ENCODE data around the gene ANKRD33B. TPM values are rescaled to one million over a fixed set of nuclear protein-coding genes. Genes with fewer than 3 reads are reported as not detected.

ANKRD33B gene
- total RNA-seq, 4 donors from 2014 or later, result 4.4 to 17.2 (median 5.9) TPM

DNA sequence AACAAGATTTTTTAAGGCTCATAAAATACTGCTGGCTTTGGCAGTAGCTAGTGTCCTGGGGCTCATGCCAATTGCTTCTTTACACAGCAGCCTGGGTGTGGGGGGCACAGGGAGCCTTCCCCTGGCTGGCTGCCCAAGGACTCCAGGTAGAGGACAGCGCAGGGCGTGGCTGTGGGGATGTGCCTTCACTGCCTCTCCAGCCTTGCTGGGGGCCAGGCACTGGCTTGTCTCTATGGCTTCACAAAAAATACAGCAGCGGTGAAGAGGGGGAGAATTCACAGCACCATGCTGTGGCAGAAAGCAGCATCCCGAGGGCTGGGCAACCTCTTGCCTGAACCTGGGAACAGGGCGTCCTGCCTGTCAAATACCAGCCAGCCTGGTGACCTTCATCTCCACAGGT, 139.8 kb downstream of the ANKRD33B start:
- 94% methylated on average over 3 of the region's 5 CpGs; no CpG with 5 or more reads in 1 of the 2 donors for WGBS, 2 donors (ENCODE audit: low coverage in 1 of 2)
- Histone ChIP-seq H3K4me1 (peaks cover 0 to 39% (median 0%) of the 10 kb centered on the region in 3 donors), H3K27ac (no peak overlapping the region), H3K9me3 (no peaks in the 10 kb centered on the region), H3K4me3 (no peak overlapping the region), H3K27me3 (no peaks in the 10 kb centered on the region), H3K36me3 (no peaks in the 10 kb centered on the region)
- ATAC-seq, result no peak
- TF ChIP-seq, protein P1, sequence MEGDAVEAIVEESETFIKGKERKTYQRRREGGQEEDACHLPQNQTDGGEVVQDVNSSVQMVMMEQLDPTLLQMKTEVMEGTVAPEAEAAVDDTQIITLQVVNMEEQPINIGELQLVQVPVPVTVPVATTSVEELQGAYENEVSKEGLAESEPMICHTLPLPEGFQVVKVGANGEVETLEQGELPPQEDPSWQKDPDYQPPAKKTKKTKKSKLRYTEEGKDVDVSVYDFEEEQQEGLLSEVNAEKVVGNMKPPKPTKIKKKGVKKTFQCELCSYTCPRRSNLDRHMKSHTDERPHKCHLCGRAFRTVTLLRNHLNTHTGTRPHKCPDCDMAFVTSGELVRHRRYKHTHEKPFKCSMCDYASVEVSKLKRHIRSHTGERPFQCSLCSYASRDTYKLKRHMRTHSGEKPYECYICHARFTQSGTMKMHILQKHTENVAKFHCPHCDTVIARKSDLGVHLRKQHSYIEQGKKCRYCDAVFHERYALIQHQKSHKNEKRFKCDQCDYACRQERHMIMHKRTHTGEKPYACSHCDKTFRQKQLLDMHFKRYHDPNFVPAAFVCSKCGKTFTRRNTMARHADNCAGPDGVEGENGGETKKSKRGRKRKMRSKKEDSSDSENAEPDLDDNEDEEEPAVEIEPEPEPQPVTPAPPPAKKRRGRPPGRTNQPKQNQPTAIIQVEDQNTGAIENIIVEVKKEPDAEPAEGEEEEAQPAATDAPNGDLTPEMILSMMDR (IDR thresholded peaks at IDR 0.05), result no peak
- TF ChIP-seq POLR2AphosphoS5 (IDR thresholded peaks at IDR 0.05) (no peak), POLR2A (IDR thresholded peaks at IDR 0.05) (no peak), EP300 (IDR thresholded peaks at IDR 0.05) (no peak)

DNA sequence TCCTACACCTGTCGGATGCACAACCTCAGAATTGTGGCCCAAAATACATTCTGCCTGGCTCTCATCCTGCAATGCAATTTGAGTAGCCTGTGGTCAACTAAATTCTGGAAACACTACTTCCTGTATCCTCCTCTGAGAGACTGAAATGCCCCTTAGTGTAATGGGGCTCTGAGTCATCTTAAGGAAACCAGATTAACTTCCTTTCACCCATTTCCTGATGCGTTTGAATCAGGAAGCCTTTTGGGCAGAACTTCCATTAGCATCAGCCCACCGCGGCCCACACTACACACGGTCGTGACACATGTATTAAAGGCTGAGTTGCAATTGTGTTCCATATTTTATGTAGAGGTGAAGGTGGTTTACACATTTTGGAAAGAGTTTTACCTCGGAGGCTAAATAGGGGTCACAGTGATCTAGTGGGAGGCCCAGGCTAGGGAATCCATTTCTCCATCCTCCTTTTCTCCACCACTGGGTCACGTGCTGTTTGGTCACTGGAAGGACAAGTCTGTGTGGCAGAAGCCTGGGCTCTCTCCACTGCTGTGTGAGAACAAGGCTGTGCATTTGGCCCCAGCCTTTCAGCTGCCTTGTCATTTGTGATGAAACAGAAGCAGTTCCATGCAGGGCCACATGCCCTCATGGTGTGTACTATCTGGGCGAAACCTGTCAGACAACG, 141.2 kb downstream of the ANKRD33B start:
- Histone ChIP-seq H3K27ac (no peak overlapping the region), H3K36me3 (peaks cover 0 to 7% of the 10 kb centered on the region in 2 donors), H3K4me3 (no peak overlapping the region), H3K27me3 (no peaks in the 10 kb centered on the region), H3K4me1 (peaks cover 0 to 39% (median 0%) of the 10 kb centered on the region in 3 donors), H3K9me3 (no peaks in the 10 kb centered on the region)
- no peak for TF ChIP-seq POLR2A (IDR thresholded peaks at IDR 0.05)
- no peak for TF ChIP-seq POLR2AphosphoS5 (IDR thresholded peaks at IDR 0.05)
- TF ChIP-seq, protein P1 (IDR thresholded peaks at IDR 0.05), result no peak
- TF ChIP-seq EP300 (IDR thresholded peaks at IDR 0.05), result no peak
- ATAC-seq, result peak; percentile 30
- 68 to 78% methylated on average over 8 to 9 of the region's 10 CpGs for WGBS, 2 donors (ENCODE audit: low coverage in 1 of 2)

DNA sequence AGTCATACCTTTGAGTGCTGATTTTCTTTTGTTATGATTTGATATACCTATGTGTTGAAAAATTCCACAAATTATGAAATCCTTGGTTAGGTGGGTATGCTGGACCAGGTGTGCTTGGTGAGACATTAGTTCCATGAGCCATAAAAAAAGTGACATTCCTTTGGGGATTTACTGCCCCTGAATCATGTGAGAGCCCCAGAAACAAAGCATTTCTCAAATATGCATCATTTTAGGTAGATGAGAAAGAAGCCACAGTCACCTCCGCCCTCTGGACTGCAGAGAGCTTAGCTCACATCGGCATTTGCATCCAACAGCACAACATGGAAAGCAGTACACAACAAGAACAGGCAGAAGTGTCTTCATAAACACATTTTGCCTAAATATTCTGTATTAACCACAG, 141.9 kb downstream of the ANKRD33B start:
- Histone ChIP-seq H3K9me3 (no peaks in the 10 kb centered on the region), H3K27me3 (no peaks in the 10 kb centered on the region), H3K27ac (no peak overlapping the region), H3K36me3 (peaks cover 0 to 7% of the 10 kb centered on the region in 2 donors), H3K4me3 (no peak overlapping the region), H3K4me1 (peaks cover 0 to 39% (median 0%) of the 10 kb centered on the region in 3 donors)
- no peak for ATAC-seq
- 86 to 95% methylated on average over 2 of the region's 2 CpGs for WGBS, 2 donors (ENCODE audit: low coverage in 1 of 2)
- no peak for TF ChIP-seq POLR2AphosphoS5 (IDR thresholded peaks at IDR 0.05)
- TF ChIP-seq POLR2A (IDR thresholded peaks at IDR 0.05), result no peak
- TF ChIP-seq EP300 (IDR thresholded peaks at IDR 0.05), result no peak
- TF ChIP-seq, protein P1 (IDR thresholded peaks at IDR 0.05), result no peak

DNA sequence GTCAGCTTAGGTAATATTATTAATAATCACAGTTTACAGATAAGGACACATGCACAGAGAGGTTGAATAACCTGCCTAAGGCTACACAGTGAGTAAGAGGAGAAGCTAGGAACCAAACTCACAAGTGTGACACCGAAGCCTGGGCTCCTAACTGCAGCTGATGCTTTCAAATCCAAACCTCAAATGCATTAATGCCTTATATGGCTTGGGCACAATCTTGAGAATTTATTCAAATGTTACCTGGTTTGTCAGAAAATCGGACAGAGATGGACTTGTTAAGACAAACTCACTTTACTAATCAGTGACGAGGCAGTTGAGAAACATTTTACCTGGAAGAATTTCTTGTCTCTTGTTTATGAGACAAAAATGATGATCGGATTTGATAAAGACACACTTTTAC, 142.5 kb downstream of the ANKRD33B start:
- no peak for ATAC-seq
- TF ChIP-seq POLR2AphosphoS5 (IDR thresholded peaks at IDR 0.05) (no peak), EP300 (IDR thresholded peaks at IDR 0.05) (no peak), POLR2A (IDR thresholded peaks at IDR 0.05) (no peak)
- TF ChIP-seq, protein P1 (IDR thresholded peaks at IDR 0.05), result no peak
- no peak overlapping the region for H3K27ac ChIP-seq
- H3K9me3 ChIP-seq, result no peaks in the 10 kb centered on the region
- no peaks in the 10 kb centered on the region for H3K27me3 ChIP-seq
- peaks cover 0 to 35% (median 0%) of the 10 kb centered on the region in 3 donors for H3K4me1 ChIP-seq
- 89 to 98% methylated on average over 4 of the region's 4 CpGs for WGBS, 2 donors (ENCODE audit: low coverage in 1 of 2)
- peaks cover 0 to 11% of the 10 kb centered on the region in 2 donors for H3K36me3 ChIP-seq
- no peak overlapping the region for H3K4me3 ChIP-seq

Small RNA genes within 50 kb of the gene (small RNA-seq; reads per million reads assigned to genes)
- gene AC012629.4, result 0 reads per million in 4 donors
- gene AC112200.1, result 0 reads per million in 4 donors

Other genes starting within 250 kb of the ANKRD33B start
- 100 to 1,000 TPM in 2 of 4 donors, 10 to 100 TPM in 2; 69.9 to 106 (median 93.9) TPM for gene MARCHF6, start 210.4 kb upstream of the ANKRD33B start, total RNA-seq
- 1 to 10 TPM in 1 of 4 donors, not detected in 3; 1.1 TPM for gene ROPN1L, start 122.2 kb upstream of the ANKRD33B start, total RNA-seq
- 10 to 100 TPM; 21.8 to 41.9 (median 36.0) TPM for gene DAP, start 197.2 kb downstream of the ANKRD33B start, total RNA-seq